Stimulated activated naive CD4-positive, alpha-beta T cell (primary cell): ENCODE data around the gene SYT1.
"Not testable (repeated sequence)": the region's sequence is repeated elsewhere in the genome, so short reads cannot be mapped to it uniquely, and the experiment has no call there.

ENCODE experiments used
- DNase-seq, 6 experiments: peaks; one replicate each; lab custom pipeline; 2025; lab: John Stamatoyannopoulos, UW

SYT1 gene

DNA sequence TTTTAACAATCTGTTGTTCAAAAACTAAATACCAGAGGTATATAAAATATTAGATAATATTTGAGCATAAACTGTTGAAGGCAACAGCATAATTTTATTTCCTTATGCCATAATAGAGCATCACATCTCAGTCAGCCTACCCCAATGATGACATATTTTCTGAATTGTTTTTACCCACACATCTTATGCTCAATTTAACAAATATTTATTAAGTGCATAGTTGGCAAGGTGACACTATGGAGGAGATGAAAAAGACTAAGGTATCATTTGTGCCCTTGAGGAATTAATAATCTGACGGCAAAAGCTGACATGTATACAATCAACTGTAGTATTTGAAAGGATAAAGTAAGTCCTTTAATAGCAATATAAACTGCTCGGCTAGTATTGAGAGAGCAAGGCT lies 102.4 kb downstream of the SYT1 start:
- DNase-seq = no peak

DNA sequence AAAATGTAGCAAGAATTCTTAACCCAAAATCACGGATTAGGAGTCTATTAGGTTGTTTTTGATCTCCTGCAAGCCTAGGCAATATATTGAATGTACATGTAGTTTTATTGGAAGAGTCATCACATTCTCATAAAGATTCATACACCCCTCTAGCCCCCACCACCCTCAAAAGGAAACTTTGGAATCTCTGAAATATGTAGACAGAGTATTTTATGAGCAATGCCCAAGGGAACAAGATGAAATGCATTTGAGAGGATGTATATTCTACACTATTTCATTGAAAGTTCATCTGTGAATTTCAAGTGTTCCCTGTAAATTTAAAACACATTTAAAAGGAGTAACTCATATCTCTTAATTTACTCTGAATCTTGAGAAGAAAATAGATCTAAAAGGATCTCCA lies 103.7 kb downstream of the SYT1 start:
- DNase-seq = no peak

DNA sequence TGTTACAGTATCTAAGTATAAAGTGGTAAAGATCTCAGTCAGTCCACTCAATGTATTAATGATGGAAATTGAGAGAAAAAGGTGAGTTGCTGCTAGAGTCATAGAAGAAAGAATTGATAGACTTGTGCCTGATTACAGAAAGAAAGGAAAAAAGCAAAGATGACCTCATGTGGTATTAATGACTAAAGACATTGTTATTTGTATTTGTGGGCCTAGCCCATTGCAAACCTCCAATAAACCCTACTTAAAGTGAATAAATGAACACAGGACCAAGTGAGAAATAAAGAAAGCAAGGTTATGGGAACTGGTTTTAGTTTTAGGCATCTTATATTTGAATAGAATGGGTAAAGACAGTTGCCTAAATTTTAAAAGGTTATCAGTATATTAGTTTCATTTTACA lies 105.5 kb downstream of the SYT1 start:
- no peak for DNase-seq

DNA sequence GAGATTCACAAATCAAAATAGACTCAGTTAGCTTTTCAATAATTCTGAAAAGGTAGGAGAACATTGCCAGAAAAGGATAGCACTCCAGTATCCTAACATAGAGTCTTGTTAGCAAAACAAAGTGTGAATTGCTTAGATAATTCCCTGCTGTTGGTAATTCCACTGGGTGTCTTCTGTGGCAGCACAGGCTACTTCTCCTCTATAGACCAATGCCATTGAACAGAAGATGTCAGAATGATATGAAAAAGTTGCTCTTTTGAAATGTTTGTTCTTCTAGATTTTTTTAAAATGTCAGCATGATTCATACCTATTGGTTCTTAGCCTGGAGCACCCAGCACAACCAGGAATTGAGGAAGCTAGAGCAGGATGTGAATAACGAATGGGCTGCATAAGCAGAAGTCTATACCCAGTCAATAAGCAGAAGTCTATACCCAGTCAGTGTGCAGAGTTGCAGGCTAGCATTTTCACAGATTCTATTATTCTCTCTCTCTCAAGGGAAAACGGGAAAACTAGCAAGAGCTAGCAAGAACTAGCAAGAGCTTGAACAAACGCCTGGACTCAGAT lies 112.8 kb downstream of the SYT1 start:
- DNase-seq = no peak

DNA sequence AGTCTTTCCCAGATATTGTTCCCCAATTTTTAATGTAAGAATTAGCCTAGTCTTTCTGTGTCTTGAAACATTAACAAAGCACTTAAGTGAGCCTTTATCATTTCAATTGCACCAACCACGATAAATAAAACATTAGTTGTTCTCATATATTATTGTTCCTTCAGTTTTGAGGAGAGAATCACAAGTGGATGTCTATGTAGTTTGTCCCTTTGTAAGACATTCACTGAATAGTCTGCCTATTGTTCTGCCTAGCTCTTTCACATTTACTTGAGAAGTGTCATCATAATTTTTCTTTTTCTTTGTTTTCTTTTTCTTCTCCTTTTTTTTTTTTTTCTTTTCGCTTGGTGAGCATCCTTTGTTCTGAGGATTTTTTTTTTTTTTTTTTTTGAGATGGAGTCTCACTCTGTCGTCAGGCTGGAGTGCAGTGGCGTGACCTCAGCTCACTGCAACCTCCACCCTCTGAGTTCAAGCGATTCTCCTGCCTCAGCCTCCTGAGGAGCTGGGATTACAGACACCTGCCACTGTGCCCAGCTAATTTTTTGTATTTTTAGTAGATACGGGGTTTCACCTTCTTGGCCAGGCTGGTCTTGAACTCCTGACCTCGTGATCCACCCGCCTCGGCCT lies 129.7 kb downstream of the SYT1 start:
- no peak for DNase-seq

DNA sequence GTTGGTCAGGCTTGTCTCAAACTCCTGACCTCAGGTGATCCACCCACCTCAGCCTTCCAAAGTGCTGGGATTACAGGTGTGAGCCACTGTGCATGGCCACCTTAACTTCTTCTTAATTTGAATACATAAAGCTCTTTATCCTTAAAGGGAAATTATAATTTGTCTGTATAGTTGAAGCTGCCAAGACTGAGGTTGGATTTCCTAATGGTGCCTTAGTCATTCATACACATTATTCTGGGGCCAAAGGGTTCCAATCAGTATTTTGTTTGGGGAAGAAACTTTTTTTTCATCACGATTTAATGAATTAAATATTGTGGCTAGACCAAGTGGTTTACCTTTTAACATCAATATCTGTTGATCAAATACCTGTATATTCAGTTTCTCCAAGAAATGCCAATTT lies 135.9 kb downstream of the SYT1 start:
- DNase-seq = no peak

DNA sequence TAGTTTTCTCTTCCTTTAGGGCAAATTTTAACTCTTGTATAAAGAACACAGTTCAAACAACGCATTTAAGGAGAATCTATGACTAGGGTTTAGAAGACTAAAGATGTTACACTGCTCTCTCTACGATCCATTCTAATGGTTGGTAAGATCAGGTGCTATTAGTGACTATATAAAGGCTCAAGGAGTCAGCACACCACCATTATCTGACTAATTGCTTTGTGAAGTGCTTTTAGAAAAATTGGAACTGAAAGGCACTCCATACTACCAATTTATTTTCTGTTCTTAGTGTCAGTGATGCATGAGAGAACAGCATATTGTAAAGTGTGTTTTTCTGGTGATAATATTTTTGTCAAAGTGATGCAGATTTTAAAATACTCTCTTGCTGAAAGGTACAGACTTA lies 136.8 kb downstream of the SYT1 start:
- DNase-seq = no peak

DNA sequence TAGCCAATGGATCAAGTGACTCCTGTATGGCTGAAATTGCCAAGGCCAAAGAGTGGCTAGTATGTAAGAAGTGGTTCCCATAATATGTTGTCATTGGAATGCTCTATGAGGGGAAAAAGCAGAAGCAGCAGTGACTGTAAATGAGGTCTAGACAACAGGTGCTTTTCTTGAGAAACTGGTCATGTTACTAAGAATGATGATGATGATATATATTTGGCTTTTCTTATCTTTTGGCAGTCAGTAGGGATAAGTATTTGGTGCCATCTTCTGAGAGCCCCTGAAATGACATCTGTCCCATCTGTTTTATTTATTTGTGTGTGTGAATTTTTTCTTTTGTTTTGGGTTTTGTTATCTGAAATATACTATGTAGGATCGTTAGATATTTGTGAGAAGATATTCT lies 141.7 kb downstream of the SYT1 start:
- no peak for DNase-seq

DNA sequence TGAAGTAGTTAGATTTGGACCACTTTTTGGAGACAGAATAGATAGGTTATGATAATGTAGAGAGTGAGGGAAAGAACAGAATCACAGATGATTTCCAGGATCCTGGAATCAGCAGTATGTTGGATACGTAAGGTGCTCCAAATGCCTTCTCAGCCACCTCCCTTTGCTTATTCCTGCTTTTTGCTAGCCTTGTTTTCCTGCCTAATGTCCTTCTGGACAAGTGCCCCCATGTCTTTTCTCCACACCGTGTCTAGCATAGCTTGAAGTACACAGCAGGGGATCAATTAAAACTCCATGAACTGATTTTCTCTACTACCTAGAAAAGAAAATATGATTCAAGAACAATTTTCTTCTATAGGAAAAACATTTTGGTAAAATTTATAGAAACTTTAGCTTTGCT lies 144.0 kb downstream of the SYT1 start:
- DNase-seq = no peak

DNA sequence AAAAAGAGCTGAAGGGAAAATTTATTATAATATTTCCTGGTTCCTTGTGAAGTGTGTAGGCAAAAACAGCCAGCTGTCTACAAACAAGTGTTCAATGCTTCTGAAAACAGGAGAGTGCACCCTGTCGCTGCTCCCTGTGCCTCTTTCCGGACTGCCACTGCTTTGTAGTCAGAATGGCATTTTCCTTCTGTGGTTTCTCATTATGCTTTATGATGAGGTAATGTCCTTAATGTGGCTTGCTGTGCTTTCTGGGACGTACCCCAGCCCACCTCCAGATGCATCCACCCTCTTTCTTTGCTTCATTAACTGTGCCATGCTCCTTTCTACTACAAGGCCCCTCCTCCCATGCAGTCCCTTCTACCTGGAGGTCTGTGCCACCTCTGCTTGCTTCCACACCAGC lies 148.1 kb downstream of the SYT1 start:
- DNase-seq = no peak

DNA sequence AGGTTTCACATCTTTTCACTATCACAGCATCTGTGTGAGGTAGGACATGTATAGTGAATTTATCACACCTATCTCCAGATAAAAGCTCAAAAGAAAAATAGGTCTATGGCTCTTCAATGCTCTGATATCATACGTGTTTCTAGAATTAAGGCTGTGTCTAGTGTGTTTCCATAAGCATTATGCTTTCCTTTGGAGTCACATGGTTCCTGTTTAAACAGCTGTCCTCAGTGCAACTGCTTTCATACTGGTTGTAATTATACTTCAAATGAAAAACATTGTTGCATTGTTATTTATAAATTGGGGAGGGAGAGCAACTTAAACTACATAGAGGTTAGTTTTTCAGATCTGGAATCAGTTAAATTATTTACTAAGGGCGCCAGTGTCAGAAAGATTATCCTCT lies 151.6 kb downstream of the SYT1 start:
- DNase-seq = no peak

DNA sequence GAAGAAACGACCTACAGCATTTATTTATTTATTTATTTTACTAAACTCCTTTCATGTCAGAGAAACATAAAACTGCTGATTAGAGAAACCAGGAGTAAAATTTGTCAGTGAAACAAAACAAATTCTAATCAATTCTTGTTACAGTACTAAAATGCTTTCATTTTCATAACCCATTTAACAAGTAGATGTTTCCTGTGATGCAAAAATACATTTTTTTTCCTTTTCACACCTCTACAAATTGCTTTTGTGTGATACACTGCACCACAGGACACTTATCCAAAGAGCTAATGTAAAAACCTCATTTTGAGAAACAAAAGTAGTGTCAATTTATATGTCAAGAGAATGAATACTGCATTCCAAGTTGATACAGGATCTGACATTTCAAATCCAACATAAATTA lies 155.1 kb downstream of the SYT1 start:
- DNase-seq = no peak

DNA sequence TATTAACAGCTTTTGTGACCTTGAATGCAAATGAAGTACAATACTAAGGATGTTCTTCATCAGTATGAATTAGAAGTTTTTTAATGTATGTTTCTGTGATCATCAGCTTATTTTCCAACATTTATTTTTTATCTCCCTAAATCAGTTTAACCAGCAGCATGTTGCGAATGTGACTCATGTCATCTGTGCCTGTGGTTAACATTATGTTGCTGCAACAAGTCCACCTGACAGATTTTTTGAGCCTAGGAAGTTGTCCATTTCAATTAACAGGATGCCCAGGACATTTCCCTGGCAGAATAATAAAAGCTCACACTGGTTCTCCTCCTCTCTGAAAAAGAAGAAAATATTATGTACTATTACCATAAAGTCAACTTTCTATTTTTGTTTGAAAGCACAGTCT lies 155.5 kb downstream of the SYT1 start:
- no peak for DNase-seq

DNA sequence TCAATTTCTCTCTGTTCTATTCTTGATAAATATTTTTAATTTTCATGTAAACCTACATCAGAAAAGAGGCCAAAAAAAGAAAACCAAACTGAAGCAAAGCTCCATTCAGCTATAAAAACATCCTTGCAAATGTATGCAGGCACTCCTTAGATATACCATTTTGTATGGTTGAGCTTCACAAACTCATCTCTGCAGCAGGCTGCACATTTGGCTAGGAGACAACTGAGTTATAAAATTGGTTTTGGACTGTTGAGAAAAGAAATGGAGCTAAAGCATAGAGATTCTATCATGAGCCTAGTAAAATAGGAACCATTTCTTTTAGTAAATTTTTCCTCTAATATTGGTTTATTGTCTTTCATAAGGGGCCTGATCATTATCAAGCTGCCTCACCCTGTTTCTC lies 156.4 kb downstream of the SYT1 start:
- no peak for DNase-seq

DNA sequence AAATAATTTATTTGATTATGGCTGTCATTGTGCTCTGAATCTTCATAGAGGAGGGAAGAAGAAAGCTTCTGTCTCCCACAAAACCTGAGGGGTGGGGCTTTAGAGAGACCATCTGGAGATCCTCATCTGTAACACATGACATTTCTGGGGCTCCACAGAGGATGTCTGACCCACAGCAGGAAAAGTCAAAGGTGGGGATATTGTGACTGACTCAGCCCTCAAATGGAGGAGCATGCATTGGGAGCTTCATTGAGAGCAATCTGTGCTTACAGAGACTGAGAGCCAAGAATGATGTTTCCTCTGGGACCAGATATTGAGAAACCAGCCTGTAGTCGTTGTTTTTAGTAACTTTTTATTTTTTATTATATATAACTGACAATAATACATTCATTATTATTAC lies 158.7 kb downstream of the SYT1 start:
- no peak for DNase-seq

DNA sequence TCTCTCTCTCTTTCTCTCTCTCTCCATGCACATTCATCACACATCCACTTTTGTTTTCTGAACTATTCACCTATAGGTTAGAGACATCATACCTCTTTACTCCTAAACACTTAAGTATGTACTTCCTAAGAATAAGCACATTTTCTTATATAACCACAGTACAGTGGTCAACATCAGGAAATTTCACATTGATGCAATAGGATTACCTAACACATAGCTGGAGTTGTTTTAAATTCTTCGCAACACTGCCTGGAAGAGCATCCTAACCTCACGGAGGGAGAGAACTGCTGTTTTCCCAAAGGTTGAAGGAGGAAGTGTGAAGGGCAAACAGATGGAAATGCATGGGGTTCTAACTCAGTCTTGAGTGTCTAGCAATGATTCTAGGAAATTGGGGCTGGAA lies 159.2 kb downstream of the SYT1 start:
- no peak for DNase-seq

DNA sequence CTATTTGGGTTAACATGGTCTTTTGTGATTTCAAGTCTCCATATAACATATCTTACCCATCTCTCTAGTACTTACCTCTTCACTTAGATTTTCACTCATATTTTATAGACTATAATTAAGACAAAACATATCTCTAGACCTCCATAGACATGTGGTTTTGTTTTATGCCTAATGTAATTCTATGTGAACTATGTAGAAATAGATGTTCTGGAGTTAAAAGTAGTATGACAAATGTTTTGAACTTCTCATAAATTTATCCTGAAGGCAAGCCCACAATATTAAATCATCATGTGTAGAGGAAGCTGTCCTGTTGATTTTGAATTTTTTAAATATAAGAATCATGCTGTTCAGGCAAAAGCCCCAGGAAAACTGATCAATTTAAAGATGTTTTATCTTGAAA lies 169.2 kb downstream of the SYT1 start:
- DNase-seq = no peak

DNA sequence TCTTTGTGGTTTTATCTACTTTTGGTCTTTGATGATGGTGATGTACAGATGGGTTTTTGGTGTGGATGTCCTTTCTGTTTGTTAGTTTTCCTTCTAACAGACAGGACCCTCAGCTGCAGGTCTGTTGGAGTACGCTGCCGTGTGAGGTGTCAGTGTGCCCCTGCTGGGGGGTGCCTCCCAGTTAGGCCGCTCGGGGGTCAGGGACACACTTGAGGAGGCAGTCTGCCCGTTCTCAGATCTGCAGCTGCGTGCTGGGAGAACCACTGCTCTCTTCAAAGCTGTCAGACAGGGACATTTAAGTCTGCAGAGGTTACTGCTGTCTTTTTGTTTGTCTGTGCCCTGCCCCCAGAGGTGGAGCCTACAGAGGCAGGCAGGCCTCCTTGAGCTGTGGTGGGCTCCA lies 180.2 kb downstream of the SYT1 start:
- not testable (repeated sequence) for DNase-seq

DNA sequence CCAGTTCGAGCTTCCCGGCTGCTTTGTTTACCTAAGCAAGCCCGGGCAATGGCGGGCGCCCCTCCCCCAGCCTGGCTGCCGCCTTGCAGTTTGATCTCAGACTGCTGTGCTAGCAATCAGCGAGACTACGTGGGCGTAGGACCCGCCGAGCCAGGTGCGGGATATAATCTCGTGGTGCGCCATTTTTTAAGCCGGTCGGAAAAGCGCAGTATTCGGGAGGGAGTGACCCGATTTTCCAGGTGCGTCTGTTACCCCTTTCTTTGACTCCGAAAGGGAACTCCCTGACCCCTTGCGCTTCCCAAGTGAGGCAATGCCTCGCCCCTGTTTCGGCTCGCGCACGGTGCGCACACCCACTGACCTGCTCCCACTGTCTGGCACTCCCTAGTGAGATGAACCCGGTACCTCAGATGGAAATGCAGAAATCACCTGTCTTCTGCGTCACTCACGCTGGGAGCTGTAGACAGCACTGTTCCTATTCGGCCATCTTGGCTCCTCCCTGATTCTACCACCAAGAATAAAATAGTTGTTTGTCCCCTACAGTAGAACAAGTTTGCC lies 180.7 kb downstream of the SYT1 start:
- DNase-seq = not testable (repeated sequence)

DNA sequence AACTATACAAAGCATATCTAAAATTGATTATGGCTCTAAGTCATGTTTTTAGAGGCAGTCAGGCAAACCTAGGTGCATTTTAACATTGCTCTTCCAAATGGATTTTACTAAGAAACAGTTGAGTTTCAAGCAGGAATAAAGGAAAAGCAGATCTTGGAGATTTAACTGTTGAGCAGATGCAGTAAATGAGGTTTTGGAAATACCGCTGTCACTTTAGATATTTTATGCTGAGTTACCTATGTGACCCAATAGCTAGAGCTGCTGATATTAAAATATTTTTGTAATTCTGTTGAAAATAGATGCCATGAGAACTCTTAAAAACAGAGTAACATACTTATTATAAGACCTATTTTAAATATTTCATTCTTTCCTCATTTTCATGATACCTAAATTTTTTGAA lies 181.4 kb downstream of the SYT1 start:
- DNase-seq = no peak

DNA sequence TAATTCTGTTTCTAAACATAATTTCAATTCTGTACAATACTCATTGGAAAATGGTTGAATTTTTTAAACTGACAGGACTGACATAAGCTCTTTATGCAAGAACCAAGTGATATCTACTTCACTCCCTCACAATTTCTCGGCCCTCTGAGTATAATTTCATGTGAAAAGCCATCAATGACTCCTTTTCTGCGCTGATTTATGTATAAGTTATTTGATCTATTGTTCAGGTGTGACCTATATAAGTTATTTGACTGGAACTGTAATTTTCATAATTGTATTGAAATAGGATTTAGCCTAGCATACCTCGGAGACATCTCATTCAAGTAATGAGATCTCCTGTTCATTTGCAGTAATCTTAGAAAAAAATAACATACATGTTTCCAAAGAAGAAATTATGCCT lies 184.4 kb downstream of the SYT1 start:
- DNase-seq = no peak

DNA sequence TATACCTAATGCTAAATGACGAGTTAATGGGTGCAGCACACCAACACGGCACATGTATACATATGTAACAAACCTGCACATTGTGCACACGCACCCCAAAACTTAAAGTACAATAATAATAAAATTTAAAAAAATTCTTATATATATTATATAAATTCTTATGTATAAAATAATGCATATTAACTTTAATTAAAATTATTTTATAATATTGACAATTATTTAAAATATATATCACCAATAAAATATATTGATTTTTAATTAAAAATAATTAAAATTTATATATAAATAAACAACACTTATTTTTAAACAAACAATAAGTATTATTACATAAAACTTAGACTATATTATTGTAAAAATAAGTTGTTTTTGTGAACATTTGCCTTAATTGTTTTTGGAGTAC lies 188.8 kb downstream of the SYT1 start:
- DNase-seq = no peak

DNA sequence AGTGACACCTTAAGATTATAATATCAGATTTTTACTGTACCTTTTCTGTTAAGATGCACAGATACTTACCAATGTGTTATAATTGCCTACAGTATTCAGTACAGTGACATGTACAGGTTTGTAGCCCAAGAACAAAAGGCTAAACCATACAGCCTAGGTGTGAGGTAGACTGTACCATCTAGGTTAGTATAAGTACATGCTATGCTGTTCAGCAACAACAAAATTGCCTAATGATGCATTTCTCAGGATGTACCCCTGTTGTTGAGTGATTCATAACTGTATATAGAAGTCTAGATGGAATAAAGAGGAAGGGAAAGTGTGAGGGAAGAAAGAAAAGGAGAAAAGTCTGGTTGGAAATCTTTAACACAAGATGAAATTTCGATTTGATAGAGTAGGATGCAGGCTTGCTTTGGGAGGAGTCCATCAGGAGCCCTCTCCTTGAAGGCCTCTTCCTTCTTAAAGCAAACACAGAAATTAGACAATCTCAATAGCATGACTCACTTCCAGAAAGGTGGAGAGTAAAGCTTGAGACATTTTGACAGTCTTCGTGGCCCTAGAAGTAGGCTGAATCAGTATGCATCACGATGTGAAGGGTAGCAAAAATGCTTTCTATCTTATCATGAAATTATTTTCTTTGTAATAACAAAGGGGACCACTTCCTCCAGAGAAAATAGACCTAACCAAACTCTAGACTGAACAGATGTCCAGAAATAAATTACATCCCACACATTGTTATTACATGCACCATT lies 191.5 kb downstream of the SYT1 start:
- no peak for DNase-seq

DNA sequence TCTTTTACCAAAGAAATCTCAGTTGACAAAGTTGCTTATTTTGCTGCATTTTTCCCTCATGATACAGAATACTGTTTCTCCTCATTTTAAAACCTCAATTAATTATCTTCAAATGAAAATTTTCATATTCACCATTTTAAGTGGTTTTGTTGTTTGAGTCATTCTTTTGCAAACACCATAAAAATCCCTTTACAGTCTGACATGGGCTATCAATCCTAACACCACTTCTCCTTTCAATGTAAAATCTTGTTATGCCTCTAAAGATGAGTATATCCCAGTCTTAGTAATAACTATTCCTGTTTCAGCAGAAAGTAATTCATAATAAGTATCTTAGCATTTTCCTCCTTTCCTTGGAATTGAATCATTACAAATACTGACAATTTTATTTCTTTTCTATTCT lies 192.2 kb downstream of the SYT1 start:
- DNase-seq = no peak
